GM21360 (cell line): ENCODE results near the gene MYPOP.

Source experiments
- ATAC-seq: cut with Tn5 transposase; IDR thresholded peaks from one replicate; pipeline ENCODE4 v1.9.1; 2021; ENCODE audit warnings: mild to moderate bottlenecking, moderate library complexity; ENCODE audit not compliant: unreplicated experiment

The MYPOP gene, protein sequence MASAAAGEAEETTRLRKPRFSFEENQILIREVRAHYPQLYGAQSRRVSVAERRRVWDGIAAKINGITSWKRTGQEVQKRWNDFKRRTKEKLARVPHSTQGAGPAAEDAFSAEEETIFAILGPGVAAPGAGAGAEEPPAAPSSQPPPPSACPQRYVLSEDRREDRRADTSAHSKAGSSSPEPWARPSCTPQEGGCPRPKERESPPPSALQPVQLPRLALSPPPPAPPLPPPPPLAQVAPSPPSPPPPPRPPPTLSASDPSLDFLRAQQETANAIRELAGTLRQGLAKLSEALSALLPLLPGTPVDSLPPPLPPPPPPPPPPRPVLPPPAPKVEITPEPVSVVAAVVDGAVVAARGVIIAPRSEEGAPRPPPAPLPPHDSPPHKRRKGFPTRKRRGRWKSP

DNA sequence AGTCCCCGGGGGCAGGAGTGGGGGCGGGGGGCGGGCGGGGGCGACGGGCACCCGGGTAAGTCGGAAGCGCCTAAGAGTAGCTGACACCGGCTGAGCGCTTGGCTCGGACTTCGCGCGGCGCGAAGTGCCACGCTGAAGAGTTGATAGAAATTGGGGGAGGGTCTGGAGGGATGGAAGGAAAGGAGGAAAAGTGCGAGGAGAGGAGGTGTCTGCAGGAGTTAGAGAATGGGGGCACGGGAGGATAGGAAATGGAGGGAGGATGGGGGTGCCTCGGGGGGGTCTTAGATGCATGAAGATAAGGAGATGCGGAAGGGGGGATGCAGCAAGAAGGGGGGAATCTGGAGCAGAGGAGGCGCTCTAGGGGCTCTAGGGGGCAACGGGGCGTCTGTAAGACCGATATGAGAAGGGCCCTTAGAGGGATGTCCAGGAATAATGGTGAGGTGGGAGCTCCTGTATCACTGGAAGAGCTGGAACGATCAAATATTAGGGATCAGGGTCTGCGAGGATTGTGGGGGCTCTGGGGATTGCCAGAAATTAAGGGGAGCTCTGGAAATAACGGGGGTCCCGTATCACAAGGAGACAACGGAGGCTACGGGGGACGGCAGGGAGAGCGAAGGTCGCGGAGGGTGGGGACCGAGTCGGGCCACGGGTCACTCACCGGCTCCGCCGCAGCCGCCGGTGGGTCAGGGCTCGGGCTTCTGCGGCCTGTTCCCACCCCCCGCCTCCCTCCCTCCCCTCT is at the start of gene MYPOP:
Gene MYPOP (minus strand): TSS at position 702 of the 739 bp plus-strand sequence. CDS start 840 bp downstream, outside the sequence.
- ATAC-seq = no peak

DNA sequence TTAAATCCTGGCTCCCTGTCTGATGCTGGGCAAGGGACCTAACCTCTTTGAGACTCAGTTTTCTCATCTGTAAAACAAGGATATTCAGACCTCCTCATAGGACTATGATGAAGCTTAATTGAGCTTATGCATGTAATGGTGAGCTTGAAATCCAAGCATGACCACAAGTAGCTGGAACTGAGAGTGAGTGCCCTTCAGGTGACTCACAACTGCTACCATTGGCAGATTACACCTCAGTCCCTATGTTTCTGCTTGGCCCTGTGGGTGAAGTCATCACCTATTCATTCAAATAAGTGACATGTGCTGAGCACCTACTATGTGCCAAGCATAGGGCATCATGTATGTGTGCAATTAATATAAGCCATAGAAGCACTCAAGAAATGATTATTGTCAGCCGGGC is 45.5 kb upstream of the MYPOP start:
- no peak for ATAC-seq

DNA sequence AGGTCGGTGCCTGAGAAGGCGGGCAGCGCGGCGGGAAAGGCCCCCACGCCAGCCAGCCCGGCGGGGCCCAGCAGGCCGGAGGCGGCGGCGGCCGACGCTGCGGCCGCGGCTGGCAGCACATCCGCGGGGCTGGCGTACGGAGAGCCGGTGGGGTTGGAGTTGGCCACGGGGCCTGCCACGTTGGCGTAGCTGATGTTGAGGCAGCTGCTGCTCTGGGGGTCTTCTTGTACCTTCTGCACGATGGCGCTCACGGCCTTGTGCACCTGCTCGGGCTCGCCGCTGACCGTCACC is 38.0 kb upstream of the MYPOP start:
- ATAC-seq = no peak

DNA sequence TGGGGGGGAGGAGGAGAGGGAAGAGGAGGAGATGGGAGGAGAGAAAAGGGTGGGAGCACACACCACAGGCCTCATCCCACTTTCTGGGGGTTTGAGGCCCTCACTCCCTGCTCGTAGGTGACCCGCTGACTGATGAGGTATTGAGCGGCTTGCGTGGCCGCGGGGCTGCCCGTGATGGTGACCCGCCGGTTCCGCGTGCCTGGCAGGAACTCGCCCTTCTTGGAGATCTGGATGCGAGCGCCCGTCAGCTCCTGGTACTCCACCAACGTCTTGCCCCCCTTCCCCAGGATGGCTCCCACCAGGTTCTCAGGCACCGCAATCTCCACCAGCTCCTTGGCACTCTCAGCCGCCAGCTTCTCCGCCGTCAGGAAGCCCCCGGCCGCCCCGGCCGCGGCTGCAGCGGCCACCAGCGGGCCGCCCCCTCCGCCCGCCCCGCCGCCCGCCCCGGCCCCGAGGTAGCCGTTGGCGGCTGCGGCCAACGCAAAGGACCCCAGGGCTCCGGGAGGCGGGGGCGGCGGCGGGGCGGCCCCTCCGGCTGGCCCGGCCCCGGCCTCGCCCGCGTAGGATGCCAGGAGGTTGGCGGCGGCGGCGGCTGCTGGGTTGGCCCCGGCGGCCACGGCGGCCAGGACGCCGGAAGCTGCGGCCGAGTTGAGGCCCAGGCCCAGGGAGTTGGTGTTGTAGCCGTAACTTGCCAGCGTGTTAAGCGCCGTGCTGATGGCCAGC is 37.5 kb upstream of the MYPOP start:
- no peak for ATAC-seq

DNA sequence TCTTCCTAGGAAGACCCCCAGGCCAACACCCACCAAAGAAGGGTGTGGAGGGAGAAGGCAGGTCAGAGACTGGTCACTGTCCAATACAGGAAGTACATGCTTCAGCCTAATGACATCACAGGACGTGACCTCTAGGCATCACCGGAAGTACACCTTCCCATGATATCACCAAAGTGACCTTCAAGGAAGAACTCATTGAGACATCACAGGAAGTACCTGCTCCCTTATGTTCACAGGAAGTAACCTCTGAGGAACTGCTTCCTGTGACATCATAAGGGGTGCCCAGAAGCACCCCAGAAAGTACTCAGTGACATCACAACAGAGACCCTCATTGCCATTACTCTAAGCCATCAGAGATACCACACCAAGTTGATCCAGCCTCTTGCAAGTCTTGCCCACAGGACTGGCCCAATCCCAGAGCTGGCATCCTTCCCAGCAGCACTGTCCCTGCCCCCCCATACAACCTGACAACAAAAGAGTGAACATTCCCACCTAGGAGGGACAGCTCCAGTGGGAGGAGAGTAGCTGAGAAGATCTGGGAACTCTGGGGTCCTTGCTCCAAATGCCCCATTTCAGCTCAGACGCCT is 36.4 kb upstream of the MYPOP start:
- no peak for ATAC-seq

DNA sequence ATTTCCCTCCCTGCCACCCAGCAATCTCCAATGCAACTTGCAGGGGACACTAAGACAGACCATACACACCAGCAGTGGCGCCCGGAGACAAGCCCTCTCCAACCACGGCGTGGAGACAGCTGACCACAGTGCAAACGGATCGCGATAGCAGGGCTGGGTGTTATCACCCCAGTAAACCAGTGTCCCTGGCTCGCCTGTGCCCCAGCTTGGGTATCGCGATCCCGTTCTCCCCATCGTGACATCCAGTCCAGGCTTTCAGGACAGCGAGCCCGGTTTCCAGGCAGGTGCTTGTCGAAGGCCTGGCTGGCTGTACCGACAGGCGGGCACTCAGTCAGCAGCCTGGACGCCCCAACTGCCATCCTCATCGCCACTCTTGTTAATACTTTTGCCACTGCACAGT is 32.9 kb upstream of the MYPOP start:
- ATAC-seq = no peak

DNA sequence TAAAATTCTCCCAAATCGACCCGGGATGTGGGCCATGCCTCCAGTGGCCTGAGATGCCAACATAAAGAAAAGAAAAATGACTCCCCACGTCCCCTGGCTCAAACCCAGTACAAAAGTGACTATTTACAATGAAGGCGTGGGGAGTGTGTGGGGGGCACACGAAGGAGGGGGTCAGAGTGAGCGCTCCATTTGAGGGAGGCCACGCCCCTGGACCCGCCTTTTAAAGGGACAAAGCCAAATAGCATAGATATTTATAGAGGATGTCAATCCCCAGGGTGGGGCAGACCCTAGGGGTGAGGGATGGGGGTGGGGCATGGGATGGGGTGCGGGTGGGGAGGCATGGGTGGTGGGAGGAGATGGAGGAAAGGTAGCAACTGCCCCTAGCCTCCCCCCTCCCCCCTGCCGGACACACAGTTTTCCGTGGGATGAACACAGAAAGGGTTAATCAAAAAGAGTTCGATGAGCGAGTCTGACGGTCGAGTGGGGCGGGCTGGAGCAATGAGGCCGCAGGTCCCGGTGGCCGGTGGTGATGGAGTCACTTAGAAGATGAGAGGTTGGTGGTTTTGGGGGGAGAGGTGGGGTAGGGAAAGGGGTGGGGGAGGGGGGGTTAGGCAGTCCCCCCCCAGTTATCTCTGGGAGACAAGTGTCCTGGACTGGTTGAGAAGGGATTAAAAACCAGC is 32.3 kb upstream of the MYPOP start:
- no peak for ATAC-seq

DNA sequence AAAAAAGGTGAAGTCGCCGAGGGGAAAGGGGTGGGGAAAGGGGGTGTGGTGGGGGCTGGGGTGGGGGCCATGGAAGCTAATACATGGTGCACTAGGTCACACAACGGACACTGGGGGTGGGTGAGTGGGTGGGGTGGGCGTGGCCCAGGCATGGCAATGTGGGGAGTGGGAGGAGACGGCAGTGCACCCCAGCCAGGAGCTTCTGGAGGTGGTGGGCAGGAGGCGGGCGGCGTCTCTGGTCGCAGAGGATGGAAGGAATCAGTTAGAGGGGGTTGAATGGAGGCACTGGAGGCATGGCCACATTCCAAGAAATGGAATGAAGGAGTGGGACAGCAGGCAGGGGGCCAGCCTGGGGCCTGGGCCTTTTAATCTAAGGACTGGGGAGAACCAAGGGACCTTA is 31.3 kb upstream of the MYPOP start:
- ATAC-seq = no peak

DNA sequence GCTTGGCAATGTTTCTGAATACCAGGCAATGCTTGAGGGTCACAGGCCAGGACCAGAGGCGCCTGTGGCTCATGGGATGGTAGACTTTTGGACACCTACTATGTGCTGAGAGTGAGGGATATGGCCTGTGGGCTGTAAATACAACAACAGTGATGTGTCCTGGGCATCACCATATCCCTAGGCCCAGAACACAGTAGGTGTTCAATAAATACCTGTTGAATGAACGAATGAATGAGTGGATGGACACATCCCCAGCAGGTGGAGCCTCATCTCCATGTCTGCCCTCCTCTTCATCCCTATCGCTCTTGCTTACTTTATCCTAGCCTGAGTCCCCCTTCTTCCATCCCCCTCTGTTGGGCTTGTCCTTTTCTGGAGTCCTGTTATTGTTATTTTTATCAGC is 28.6 kb upstream of the MYPOP start:
- no peak for ATAC-seq

DNA sequence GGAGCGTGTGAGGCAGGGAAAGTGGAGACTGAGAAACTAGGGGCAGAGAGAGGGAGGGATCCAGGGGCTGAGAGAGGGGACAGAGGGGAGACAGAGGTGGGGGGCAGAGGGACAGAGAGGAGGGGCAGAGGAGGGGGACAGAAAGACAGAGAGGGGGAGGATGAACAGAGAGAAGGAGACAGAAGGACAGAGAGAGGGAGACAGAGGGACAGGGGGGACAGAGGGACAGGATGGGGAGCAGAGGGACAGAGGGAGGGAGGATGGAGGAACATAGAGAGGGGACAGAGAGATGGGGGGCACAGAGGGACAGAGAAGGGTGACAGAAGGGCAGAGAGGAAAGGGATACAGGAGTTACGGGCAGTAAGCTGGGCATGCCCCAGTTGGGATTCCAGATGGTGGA is 26.8 kb upstream of the MYPOP start:
- ATAC-seq = no peak

DNA sequence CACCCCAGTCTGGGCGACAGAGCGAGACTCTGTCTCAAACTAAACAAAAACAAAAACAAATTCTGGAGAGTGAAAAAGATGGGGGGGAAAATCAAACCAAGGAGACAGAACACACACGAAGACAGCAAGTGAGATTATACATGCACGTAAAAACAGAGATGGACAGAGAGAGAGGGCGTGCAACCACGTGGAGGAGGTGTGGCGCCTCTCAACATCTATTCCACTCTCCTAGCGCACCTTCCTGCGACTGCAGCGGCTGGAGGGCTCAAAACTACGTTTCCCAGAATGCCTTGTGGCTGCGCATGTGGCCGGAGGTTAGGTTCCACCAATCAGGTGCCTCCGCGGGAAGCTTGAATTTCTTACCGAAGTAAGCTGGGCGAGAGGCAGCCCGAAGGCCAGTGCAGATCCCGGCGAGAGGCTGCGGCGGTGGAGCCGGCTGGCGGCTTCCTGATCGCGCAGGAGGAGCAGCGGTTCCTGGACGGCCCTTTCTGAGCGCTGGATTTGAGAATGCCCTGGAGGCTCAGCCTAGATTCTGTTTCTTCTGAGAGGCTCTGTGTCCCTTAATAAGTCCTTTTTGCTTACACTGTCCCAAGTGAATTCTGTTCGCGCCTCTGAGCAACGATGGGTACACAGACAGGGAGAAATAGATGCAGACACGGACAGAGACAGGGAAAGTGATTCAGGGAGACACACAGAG is 25.3 kb upstream of the MYPOP start:
- ATAC-seq = no peak

DNA sequence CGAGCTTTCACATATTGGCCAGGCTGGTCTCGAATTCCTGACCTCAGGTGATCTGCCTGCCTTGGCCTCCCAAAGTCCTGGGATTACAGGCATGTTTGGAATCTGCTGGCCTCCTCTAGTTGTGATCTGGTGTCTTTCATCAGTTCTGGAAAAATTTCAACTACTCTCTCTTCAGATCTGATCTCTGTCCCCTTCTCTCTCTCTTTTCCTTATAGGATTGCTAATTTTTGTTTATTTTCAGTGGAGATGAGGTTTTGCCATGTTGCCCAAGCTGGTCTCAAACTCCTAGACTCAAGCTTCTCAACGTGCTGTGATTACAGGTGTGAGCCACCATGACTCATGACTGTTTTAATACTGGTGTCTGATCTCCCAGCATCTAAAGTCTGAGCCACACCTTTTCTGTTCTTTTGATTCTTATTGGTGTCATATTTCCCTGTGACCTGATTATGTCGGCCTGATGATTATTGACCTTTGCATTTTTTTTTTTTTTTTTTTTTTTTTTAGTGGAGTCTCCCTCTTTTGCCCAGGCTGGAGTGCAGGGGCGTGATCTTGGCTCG is 22.6 kb upstream of the MYPOP start:
- ATAC-seq = no peak

DNA sequence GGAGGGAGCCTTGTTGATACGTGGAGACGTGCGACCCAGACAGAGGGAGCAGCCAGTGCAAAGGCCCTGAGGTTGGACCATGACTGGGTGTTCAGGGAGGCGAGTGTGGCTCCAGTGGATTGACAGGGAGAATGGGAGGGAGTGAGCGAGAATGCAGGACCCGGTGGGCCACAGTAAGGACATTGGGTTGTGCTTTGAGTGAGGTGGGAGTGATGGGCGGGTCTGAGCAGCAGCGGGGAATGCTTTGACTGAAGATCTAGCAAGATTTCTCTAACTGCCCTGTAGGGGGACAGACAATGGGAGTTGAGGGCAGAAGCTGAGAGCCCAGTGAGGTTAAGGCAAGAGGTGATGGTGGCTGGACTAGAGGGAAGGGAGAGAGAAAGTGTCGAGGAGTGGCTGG is 19.9 kb upstream of the MYPOP start:
- ATAC-seq = no peak

DNA sequence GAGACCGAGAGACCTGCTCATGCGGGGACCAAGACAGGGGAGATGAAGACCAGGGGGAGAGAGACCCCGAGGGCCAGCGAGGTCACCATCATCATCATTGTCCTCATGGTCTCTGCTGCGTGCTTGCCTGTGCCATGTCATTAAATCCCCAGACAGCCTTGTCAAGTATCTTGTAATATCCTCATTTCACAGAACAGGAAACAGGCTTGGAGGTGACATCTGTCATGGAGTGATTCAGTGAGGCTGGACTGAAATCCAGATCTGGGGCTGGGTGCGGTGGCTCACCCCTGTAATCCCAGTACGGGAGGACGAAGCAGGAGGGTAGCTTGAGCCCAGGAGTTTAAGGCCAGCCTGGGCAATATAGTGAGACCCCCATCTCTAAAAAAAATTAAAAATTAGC is 18.0 kb upstream of the MYPOP start:
- ATAC-seq = no peak

DNA sequence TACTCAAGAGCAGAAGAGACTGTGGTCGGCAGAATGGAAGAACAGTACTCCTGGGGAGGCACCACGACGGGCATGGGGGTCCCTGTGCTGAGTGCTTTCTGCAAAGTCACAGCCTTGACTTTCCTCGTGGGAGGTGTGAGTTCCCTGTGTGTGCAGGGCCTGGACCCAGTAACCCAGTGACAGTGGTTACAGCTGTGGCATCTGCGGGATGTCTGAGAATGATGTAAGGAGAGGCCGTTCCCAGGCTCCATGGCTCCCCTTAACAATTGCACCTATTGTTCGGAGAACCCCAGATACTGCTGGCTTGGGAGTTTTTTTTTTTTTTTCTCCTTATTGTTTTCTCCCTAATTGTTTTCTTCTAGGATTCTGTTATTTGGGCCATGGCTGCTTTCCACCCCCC is 17.3 kb upstream of the MYPOP start:
- no peak for ATAC-seq

DNA sequence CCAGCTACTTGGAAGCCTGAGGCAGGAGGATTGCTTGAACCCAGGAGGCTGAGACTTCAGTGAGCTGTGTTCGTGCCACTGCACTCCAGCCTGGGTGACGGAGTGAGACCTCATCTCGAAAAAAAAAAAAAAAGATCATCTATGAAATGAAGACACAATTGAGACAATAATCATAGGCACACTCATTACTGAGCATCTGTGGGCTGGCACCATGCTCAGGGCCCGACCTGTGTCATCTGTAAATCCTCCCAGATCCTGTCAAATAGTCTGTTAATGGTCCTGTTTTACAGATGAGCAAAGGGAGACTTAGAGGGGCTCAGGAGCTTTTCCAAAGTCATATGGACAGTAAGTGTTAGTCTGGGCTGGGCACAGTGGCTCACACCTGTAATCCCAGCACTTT is 16.3 kb upstream of the MYPOP start:
- ATAC-seq = no peak

DNA sequence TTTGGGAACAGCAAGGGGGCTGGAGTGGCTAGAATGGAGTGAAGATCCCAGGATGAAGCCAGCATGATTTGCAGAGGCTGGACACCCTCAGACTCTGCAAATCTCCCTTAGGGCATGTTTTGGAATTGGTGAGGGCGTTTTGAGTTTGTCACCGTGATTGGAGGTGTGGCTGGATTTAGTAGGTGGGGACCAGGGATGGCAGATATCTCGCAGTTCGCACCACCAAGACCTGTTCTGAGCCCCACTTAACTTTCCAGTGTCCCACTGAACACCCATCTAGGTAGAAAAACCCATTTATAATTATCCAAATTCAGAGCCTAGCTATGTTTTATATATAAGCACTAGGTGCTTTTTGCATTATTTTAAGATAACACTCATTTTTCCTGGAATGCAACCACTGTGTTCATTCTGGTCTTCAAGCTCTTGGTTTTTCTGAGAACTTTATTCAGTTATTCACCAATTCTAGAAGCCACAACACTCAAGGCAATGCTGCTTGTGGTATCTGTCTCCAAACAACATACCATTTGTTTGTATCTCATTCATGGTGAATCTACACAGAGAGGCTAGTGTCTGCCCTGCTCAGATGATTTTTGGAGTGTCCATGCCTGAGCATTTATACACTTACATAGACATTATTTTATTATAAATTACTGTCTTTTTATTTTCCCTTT is 15.1 kb upstream of the MYPOP start:
- ATAC-seq = no peak

DNA sequence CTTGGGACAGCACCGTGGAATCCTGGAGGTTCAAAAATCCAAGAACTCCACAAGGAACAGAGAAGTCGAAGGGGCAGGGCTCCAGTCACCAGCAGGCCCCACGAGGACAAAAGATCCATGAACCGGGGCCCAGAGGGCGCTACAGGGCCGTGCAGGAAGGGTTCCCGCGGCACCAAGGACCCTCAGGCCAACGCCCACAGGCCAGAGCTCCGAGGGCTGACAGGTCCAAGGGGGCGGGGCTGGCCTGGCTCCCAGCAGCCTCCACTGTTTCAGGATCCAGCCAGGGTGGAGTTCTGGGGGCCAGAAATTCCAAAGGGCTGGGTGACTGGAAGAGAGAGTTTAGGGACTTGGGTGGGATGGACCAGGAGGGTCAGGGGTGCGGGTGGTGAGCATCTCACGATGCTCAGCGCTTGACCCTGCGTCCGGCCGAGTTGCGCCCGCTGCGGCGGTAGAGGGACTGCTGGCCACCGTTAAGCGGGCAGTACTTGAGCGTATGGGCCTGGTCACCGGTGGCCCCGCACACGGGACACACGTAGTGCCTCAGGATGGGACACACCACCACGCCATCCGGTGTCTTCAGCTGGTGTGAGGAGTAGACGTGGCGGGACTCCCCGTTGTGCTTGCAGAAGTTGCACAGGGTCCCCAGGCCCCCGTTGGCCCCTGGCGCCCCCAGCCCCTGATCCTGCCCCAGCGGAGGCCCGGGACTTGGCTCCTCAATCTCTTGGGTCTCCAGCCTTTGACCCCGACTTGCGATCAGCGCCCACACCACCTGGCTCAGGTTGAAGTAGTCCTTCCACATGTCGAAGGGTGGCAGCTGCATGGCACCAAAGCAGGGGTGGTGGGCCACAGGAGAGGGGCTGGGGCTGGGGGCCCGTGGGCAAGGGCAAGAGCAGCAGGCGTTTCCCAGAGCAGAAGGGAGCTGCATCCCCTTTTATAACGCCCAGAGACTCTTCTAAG is 11.7 kb upstream of the MYPOP start, which contains the start of gene NANOS2:
Gene NANOS2 (minus strand): TSS at position 905 of the 957 bp plus-strand sequence. CDS start 85 bp downstream, at position 820.
- ATAC-seq = no peak
